Raji (cell line): ENCODE measurements around the gene SETD9.

Experiments
- POLR2A ChIP-seq: IDR thresholded peaks from 2 replicates; pipeline ENCODE4 v1.6.1; 2011; ENCODE audit warnings: low read depth, low read length, control low read depth; ENCODE audit not compliant: insufficient read depth

SETD9 gene

DNA sequence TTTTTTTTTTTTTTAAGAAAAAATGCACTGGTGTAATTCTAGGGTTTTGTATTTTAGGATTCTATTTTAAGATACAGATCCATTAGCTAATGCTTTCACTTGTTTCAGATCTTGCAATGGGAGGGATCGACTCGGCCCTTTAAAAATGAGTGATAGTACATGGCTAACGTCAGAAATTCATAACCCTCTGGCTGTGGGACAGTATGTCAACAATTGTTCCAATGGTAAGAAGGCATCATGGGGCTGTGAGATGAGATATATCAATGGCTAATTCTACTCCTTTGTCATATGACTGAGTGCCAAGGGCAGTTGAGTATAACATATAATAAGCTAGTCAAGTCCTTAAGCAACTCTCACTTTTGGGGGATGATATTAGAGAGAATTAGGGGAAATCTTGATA, 4.4 kb downstream of the SETD9 start:
- no peak for TF ChIP-seq POLR2A

DNA sequence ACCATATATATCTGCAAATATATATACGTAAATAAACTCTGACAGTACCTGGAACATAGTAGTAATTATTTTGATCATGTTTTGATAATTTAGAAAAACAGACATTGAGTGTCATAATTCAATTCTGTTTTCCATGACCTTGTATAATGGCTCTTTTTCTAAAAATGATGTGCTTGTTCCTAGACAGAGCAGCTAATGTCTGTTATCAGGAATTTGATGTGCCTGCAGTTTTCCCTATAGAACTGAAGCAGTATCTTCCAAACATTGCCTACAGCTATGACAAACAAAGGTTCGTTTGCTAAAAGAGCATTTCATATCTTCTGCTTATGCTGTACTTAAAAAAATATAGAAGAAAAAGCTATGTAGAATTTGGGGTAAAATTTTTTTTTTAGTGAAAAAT, 5.3 kb downstream of the SETD9 start:
- TF ChIP-seq POLR2A, result no peak

DNA sequence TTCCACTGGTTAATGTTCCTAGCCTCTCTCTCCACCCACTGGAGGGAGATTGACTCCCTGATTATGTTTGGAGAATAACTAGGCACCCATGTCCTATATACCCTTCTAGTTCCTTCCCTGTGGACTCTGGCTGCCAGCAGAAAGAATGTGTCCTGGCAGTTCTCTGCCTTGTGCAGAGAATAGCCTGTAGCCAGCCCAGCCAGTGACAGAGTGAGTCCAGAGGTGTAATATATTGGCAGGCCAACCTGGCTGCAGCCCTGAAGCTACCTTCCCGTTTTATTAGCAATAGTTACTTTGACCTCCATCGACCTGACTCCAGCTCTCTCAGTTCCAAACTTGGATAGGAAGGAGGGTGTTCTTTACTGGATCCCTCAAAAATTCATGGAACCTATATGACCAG, 8.1 kb downstream of the SETD9 start:
- no peak for TF ChIP-seq POLR2A

DNA sequence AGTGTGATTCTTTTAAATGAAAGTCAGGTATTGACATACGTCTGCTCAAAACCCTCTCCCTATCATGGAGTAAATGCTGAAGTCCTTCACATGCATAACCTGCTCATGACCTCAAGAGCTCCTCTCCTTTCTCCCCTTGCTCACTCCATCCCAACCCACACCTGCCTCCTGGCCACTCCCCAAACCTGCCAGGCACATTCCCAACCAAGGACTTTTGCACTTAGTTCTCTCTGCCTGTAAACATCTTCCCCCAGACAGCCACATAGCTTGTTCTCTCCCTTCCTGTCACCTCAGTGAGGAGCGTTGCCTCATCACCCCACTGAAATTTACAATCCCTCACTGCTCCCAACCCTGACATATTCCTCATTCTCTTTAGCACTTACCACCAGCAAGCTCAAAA, 8.7 kb downstream of the SETD9 start:
- TF ChIP-seq POLR2A, result no peak

DNA sequence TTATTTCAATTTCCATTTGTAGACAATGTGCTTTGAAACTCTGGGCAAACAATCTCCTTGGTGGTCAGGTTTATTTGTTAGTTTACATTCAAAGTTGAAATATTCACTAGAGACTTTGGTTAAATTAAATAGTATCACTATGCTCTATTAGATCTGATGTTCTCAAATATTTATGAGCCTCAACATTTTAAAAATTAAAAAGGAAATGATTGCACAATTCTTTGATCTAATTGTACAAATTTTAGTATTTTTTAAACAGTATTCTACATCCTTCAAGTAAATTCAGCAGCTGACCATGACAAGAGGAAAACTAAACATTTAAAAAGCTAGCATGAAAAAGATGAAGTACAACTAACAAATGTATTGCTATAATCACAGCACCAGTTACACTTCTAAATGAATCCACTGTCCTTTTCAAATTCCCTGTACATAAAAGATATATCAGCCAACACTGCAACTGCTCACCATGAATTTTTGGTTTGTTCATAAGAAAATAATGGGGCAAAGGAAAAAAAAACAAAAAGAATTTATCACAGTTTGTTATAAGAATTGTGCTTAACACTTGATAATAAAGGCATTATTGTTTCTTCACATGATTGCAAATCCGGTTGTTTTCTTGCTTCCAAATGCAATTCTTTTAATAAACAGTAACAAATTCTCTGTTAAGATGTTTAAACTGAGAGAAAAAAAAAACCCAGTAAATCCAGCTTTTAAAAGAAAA, 10.7 kb downstream of the SETD9 start:
- TF ChIP-seq POLR2A, result no peak

DNA sequence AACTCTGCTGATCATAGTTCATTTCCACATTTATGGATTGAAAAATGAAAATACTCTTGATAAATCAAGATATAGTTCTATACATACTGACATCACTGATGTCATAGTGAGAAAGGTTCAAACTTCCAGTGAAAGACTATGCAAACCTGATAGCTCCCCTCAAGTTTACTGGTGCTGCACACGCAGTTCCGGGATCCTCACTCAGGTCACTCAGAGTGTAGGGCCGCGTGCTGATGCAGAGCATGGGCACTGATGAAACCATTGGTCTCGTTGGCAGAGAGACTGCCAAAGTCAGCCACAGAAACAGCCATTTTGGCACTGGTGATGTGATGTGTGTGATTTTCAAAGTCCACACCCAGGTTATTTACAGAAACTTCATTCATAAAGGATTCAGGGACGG, 13.5 kb downstream of the SETD9 start:
- no peak for TF ChIP-seq POLR2A

DNA sequence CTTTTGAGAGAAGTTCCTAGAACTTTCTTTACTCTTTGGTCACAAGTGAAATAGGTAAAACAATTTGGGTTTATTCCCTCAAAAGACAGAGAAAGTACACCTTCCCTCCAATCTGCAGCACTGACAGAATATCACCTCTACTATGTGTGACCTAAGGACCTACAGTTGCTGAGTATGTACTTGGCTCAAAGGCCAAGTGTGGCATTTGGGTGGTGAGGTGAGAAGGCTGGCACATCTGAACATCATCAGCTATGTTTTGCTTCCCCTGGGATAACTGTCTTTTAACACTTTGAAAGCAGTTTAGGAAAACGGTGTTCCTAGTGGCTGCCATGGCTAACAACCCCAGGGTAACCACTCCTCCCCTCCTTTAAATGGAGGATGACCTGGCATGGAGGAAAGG, 24.9 kb downstream of the SETD9 start:
- no peak for TF ChIP-seq POLR2A

DNA sequence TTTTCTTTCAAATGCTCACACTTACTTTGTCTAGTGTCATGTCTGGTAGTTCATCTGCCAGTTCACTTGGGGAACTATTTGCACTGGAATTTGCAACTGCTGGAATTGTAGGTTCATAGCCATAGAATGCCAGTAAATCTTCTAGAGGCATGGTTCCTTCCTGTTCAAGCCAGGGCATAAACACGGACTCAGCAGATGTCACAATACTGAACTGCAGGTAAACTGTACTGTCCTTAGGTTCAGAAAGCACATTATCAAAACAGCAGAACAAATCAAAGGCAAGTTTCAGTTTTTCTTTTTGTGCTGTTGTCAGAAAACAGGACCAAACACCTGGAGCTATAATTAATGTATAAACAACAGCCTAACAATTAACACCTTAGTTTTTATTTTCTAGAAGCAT, 29.5 kb downstream of the SETD9 start:
- TF ChIP-seq POLR2A, result no peak

DNA sequence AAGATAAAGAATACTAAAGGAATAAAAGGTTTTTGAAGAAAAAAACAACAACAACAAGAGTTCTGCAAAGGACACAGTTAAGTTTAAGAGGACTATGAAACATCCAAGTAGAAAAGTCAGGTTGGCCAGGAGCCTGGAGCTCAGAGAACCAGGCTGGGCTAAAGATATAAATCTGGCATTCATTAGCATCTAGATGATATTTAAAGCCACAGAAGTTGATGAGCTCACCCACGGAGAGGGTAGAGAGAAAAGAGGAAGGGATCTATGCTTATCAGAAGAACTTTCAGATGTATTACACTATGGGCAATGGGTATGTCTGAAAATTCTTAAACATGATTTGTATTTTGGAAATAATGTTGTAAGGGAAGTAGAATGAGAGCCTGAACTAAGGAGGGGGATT, 32.6 kb downstream of the SETD9 start:
- no peak for TF ChIP-seq POLR2A

DNA sequence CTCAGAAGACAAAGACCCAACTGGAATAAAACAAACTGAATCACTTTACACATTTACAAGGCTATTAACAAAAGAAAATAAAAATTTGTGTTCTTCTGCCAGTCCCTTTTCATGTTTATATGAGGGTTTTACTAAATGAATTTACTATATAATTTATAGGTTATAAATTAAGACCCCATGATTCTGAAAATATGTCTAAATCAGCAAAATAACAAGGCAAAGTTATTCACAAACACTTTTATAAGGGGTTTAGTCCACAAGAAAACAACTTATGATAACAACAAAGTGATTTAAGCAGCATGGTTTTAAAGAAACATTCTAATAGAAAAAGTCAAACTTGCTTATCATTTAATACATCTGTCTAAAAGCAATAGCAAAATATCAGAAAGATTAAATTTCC, 37.7 kb downstream of the SETD9 start:
- TF ChIP-seq POLR2A, result no peak

DNA sequence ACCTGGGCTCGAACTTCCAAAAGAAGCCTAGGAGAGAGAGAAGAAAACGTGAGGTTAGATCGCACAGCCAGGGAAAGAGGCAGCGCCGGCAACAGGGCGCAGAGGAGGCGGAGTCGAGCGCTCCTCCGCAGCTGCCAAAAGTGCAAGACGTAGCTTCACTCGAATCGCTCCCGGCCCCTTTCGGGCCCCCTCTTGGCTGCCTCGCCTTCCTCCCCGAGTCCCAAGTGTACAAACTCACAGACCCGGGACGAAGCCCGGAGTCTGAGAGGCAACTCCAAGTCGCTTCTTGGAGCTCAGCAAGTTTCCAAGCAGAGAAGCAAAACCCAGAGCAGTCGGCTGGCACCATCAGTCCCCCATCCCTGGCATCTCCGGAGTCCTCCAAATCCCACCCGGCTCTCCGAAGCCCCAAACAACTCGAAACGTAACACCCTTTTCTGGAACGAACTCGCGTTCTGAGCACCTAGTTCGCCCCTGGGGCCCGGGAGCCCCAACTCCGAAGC, 41.3 kb downstream of the SETD9 start:
- no peak for TF ChIP-seq POLR2A

DNA sequence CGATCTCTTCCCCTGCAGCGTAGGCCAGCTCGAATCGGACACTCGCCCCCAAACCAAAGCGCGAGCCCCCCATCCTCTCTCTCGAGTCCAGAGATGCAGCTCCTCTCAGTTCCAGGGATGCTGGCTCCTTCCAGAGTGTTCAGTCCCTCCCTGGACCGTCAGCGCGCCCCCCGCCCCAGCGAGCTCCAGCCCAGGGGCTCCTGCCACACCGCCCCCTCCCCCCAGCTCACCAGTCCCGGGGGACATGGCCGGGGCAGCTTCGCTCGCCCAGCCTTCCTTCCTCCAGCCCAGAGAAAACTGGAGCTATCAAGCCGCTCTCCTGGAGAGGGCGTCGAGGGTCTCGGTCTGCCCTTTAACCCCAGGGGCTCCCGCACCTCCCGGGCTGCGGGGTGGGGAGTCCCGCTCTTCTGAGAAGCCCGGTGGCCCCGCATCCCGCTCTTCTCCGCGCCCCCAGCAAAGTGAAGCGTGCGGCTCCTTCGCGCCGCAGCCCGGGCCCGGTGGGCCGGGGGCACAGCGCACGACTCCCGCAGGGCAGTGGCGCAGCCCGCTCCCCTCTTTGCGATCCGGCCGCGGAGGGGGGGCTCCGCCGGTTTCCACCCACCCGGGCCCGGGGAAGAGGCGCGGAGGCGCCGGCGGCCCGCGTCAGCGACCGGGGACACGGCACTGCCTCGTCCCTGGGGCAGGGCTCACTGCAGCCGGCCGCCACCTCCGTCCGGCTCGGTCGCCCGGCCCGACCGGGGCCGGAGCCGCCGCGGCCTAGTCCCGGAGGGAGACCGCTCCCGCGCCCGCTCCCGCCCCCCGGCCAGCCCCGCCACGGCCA, 41.9 kb downstream of the SETD9 start:
- TF ChIP-seq POLR2A, result peak; percentile 14; the same call in 1 of the 2 replicates

DNA sequence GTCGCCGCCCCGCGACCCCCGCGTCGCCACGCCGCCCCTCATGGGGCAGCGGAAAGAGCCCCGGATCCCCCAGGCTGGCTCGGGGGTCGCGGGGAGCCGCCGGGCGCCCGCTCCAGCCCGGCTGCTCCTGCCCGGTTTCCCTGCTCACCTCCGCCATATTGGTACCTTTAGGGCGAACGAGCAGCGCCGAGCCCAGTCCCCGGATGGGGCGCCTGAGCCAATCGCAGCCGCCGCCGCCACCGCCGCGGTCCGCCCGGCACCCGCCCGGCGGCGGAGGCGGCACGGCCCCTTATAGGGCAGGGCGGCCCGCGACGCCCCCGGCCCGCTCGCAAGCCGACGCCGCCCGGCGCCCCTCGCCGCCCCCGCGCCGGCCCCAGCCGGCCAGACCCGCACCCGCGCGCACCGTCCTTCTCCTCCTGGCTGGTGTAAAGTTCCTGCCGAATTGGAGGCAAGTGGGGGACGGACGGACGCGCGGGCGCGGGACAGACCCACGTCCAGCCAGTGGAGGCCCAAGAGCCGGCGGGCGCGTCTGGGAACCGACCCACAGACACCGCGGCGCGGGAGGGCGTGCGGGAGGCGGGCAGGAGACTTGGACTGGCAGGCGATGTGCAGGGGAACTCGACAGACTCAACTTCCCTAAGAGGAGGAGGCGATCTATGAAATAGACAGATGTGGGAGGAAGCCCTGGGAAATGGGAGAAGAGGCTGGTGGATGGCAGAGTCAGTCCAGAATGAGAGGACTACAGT, 42.7 kb downstream of the SETD9 start, which contains the start of gene MIER3:
Gene MIER3, minus strand, starts transcription at position 178 of the 746 bp plus-strand sequence. Its CDS starts 21 bp downstream, at position 157.
- peak; percentile 51; the same call in 1 of the 2 replicates for TF ChIP-seq POLR2A

DNA sequence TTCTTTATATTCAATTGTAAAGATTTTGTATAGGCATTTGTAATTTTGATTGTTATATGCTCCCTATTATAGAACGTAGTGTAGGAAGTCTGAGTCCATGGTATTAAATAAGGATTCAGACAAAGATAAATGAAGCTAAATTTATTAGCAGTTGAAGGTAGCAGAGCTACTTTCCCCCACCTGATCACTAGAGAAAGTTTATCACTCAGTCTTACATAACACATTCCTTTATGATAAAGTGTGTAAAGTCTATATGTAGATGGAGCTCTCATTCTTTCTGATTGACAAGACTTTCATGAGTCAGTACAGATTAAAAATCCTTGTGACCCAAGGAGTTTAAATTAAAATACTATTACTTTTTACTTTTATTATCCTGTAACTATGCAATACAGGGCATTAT, 44.9 kb downstream of the SETD9 start:
- no peak for TF ChIP-seq POLR2A

DNA sequence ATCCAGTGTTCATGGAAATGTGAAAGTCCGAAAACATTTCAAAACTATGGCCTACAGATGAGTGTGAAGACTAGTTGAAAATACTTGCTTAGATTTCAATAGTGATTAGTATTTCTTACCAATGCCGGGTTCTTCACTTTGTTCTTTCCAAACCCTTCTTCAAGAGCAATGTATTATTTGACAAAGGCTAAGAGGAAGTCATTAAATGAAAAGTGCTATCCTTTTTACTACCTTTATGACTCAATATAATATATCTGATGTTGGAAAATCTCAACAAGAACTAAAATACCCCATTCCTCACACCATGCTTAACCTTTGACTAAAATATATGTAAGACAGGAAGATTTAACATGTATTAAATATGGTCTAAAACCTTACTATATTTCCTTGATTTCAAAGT, 49.2 kb downstream of the SETD9 start:
- no peak for TF ChIP-seq POLR2A
